ENCODE data around the gene JCAD.
"Not testable (repeated sequence)": the region's sequence is repeated elsewhere in the genome, so short reads cannot be mapped to it uniquely, and the experiment has no call there.

JCAD gene, protein sequence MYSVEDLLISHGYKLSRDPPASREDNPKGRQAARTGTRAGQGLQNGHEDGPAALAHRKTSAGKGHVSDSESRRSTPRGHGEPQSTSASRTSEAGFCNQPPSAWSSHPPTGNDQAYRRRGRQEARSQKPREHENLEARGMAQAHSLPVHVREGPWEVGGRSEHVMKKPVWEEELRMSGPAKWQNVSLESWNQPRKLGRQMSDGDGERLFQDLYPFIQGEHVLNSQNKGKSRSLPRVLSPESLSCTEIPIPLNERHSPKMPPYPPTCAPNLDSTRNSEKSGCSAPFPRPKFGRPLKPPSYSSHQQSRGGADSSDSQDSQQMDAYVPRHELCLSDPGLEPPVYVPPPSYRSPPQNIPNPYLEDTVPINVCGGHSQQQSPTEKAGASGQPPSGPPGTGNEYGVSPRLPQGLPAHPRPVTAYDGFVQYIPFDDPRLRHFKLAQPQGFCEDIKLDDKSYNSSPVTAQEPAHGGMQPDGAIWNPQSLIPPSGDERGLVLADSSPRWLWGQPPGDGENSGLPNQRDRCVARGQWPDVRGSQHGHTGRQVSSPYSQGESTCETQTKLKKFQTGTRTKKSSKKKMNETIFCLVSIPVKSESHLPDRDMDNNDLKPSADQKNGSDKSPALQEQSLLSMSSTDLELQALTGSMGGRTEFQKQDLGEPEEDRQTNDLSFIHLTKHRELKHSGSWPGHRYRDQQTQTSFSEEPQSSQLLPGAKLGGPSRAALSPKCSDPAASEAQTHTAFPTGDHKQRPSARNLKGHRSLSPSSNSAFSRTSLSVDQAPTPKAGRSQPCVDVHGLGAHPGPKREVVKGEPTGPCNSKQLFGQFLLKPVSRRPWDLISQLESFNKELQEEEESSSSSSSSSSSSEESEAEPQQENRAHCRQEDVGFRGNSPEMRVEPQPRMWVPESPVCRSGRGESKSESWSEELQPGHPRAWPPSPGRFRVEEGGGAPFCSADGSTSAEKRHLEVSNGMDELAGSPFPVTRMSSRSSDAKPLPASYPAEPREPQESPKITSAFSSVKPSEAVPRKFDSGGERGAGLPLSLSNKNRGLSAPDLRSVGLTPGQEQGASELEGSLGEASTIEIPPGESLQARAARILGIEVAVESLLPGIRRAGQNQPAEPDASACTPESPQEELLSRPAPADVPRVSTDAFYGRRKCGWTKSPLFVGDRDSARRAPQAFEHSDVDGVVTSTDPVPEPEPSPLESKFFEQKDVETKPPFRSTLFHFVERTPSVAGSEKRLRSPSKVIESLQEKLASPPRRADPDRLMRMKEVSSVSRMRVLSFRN (N-terminal part only)

DNA sequence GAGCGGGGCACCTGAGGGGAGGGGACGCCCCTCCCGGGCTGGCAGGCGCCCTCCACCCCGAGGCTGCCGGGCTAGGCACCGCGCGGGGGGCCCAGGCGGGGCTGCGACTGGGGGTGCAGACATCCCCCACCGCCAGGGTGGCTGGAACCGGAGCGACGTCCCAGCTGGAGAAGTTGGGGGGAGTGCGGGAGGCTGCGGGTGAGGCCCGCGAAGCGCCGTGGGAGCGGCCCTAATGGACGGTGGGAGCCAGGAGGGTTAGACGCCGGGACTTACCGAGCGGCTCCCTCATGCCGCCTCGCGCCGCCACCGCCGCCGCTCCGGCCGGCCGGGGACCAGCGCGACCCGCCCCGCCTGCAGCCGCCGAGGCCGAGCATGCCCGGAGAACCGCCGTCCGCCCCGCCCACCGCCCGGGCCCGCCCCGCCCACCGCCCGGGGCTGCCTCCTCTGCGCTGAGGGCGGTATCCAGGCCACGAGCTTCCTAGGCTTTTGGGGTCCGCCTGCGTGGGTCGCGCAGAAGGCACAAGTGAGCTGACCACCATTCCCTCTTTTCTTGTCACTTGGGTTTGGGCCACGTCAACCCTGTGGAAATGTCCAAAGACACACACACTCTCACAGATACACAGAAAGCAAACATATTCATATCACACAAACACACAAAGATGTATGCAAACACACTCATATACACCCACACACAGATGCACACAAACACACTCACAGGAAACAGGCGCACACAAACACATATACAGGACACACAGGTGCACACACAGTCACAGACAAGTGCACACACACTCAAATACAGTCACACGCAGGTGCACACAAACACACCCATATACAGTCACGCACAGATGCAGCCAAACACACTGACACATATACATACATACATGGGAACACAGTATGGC lies at the start of gene JCAD:
TSS of gene JCAD (minus strand) at position 378 of the 899 bp plus-strand sequence. CDS start 11,774 bp downstream, outside the sequence.
- peak; percentile 55 for DNase-seq (ENCODE audit: low read depth)

DNA sequence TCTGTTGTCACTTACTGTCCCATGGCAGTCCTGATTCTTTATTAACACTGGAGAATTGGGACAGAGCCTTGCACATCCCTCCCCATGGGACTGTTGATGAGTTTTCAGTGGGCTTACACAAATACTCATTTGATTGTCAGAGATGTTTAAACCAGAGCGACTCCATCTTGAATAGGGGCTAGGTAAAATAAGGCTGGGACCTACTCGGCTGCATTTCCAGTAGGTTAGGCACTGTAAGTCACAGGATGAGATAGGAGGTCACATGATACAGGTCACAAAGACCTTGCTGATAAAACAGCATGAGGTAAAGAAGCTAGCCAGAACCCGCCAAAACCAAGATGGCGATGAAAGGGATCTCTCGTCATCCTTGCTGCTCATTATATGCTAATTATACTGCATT lies 47.6 kb upstream of the JCAD start:
- DNase-seq (ENCODE audit: low read depth) = no peak

- no peak for DNase-seq (ENCODE audit: low read depth)
Observed at GRCh38 chr10:30103595-30104320, 44.4 kb upstream of the JCAD start.

- DNase-seq (ENCODE audit: low read depth) = not testable (repeated sequence)
Observed at GRCh38 chr10:30099706-30100105, 40.3 kb upstream of the JCAD start.

- DNase-seq (ENCODE audit: low read depth) = no peak
Observed at GRCh38 chr10:30099101-30099500, 39.7 kb upstream of the JCAD start.

DNA sequence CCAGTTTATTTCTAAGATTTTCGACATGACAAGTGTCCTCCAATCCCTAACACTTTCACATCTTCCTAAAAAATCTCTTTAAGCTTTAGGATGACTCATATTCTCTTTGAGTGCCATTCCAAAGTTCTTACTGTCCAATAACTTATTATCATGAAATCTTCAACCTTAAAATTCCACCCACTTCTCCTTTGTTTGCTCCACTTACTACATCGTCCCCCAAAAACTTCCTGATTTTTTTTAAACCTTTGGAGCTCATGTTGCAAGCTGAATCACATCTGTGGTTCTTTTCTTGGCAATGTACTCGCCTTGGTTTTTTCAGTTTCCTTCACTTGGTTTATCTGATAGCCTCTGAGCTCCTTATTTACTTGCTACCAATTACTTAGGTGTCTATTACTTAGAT lies 39.2 kb upstream of the JCAD start:
- DNase-seq (ENCODE audit: low read depth) = no peak

DNA sequence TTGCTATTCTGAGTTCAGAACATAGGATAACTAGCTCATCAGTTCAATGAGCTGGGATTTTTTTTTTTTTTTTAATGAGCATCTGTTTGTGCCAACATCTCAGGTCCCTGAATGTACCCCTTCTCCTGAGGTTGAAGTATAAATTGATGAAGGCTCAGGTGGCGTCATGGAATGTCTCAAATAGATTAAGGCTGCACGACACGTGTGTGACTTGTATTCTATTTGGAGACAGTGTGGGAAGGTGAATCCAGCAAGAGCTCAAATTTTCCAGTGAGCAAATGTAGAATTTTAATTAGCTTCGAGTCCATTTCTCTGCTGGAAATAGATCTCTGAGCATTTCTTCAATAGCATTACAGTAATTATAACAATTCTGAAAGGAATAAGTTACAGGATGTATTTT lies 37.2 kb upstream of the JCAD start:
- DNase-seq (ENCODE audit: low read depth) = no peak

DNA sequence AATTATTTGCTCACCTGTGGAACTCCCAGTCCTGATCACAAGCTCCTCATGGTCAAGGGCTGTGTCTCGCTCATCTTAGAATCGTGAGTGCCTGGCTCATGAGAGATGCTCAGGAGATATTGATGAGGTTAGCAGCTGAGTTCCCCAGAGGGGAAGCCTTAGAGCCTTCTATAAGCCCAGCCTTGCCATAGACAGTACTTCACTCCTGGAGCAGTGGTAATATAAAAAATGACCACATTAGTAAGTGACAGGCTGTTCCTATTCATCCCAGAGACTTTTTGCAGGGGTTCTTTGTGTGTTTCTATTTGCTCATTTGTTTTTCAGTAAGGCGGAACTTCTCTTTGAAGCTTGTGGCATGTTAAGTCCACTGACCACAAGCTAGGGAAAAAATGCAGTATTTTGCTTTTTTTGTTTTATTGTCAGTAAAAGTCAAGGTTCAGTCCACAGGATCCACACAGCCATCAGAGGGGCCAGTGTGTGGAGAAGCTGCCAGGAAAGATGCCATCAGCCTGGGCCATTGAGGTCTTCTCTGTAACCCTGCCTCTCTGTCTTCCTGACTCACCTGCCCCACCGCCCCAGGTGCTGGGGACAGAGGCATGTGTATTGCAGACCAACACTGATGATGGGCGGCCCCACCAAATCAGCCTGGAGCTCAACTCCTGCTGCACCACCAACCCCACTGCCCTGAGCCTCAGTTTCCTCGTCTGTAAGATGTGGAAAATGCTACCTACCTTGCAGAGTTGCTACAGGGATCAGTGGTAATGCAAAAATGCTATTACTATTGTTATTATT lies 36.4 kb upstream of the JCAD start:
- DNase-seq (ENCODE audit: low read depth) = no peak

- no peak for DNase-seq (ENCODE audit: low read depth)
Observed at GRCh38 chr10:30094601-30095000, 35.2 kb upstream of the JCAD start.

DNA sequence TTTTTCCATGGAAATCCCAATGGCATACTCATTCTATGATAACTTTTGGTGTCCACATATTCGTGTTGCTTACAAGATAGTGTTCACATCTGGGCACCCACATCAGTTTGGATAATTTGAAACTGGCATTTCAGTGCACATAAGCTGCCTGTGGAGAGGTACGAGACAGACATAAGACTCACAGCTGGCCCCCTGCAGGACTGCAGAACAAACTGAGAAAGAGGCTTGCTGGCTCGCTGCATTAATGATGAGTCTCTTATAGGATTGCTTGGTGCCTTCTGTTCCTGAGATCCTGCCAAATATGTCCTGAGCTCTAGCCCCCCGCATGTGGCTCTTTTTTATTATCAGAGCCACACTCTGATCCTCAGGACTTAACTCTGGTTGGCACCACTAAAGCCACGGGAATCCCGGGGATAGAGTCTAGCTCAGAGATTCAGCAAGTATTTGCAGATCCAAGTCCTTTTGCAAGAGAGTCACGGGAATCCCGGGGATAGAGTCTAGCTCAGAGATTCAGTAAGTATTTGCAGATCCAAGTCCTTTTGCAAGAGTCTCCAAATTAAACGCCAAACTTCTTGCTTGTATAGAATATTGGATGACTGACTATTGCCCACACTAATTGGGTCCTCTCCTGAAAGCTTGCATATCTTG lies 34.0 kb upstream of the JCAD start:
- DNase-seq (ENCODE audit: low read depth) = no peak

DNA sequence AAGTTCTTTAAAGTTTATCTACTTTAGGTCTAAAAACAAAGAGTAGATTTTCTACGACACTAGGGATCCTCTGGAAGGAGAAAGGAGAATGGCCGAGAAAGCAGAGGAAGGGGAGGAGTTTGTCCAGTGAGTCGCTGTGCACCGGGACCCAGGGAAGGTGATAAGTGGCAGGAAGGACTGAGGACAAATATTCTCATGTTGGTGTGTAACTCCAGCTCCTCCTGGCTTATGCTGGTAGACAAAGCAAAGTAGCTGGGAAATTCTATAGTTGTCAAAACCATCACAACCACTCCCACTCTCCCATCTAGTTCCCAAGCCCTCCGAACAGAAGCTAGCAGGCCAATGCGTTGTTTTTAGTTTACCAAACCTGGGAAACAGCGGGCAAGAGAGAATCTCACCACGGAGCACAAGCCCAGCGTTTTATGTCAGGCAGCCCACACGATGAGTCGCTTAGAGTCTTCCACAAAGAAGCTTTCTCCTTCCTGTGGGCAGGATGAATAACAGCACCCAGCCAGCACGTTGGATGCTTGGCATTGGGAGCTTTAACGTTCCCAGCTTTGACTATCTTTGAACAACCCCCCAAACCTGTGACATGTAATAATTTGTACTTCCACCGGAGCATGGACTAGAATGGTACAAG lies 32.9 kb upstream of the JCAD start:
- no peak for DNase-seq (ENCODE audit: low read depth)

DNA sequence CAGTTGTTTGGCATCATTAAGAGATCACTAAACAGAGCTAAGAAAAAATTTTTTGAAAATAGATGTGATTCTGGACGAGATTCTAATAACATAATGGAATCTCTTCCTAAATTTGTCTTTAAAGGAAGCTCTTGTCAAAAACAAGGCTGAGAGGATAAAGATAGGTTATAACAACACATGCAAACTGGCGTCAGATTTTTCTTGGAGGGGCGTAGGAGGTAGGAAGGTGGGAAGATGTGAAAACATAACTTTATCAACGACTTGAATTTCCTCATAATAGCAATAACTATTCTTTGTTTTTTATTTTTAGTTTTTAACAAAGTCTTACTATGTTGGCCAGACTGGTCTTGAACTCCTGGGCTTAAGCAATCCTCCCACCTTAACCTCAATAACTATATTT lies 31.8 kb upstream of the JCAD start:
- no peak for DNase-seq (ENCODE audit: low read depth)

- no peak for DNase-seq (ENCODE audit: low read depth)
Observed at GRCh38 chr10:30088178-30088577, 28.8 kb upstream of the JCAD start.

DNA sequence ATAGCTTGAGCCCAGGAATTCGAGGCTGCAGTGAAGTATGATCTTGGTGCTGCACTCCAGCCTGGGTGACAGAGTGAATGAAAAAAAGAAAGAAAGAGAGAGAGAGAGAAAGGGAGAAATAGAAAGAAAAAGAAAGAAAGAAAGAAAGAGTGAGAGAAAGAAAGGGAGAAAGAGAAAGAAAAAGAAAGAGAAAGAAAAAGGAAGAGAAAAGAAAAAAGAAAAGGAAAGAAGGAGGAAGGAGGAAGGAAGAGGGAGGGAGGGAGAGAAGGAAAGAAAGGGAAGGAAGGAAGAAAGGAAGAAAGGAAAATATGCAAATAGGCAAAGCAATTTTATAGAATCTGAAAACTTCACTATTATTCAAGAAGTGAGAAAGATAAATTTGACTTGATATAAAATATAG lies 24.5 kb upstream of the JCAD start:
- no peak for DNase-seq (ENCODE audit: low read depth)

GRCh38 chr10:30081182-30081581 lies 21.8 kb upstream of the JCAD start:
- DNase-seq (ENCODE audit: low read depth) = no peak

DNA sequence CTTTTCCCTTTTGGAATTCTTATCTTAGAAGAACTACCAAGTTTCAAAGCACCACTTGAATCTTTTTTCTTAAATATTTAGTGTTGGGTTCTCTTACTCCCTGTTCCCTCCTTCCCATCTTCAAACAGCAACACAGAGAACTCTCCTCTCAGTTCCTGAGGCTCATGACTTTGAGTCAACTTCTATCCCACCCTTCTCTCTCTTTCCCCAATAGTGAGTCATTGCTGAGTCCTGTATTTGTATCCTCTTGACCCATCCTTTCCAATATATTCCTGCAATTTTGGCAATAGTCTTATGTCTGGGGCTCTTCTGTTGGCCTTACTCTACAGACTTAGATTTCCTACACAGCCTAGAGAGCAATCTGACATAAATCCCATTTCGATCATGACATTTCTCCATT lies 20.8 kb upstream of the JCAD start:
- DNase-seq (ENCODE audit: low read depth) = no peak

DNA sequence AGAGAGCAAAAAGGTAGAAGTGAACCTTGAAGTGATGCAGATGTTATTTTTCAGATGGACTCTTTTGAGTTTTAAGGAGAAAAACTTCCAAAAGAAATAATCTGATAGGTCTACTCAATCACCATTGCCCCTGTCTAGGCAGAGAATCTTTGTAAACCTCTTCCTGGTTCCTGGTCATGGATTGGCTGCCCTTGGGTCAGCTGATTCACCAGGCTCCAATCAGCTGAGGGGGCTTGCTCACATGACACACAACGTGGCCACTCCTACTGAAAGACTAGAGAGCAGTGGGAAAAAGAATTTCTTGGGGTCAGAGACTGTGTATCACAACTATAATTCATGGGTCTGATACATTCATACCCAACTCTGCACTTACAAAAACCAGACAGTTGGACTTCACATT lies 20.0 kb upstream of the JCAD start:
- no peak for DNase-seq (ENCODE audit: low read depth)

- no peak for DNase-seq (ENCODE audit: low read depth)
Observed at GRCh38 chr10:30075481-30075880, 16.1 kb upstream of the JCAD start.

DNA sequence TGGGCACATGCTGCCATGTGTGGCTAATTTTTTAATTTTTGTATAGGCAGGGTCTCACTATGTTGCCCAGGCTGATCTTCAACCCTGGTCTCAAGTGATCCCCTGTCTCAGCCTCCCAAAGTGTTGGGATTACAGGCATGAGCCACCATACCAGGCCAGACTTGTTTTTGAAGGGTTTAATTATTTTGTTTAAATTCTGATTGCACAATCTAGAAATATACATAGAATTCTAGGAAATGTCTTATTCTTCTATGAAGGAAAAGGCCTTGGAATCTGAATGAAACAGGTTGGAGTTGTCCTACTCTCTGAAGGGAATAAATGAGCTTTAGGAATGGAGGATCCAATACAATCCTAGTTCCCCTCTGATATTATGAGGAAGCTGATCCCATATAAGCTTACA lies 15.5 kb upstream of the JCAD start:
- DNase-seq (ENCODE audit: low read depth) = no peak
